Nephron progenitor cell (in vitro differentiated cells): ENCODE measurements around the gene WNT10A.
"Not testable (repeated sequence)": the region's sequence is repeated elsewhere in the genome, so short reads cannot be mapped to it uniquely, and the experiment has no call there.

Source experiments
- DNase-seq: peaks from one replicate; pipeline ENCODE4 v3.0.0; 2021
- H3K27ac Mint-ChIP-seq: 2 replicates; pipeline ENCODE4 v1.8.0; 2021; ENCODE audit warnings: mild to moderate bottlenecking, moderate library complexity, mixed read lengths
- H3K27me3 Mint-ChIP-seq: 2 replicates; pipeline ENCODE4 v1.8.0; 2021; ENCODE audit warnings: mild to moderate bottlenecking, low read depth, mixed read lengths; ENCODE audit not compliant: poor library complexity
- H3K36me3 Mint-ChIP-seq: 2 replicates; pipeline ENCODE4 v1.8.0; 2021; ENCODE audit warnings: low read depth, mixed read lengths
- H3K4me1 Mint-ChIP-seq: 2 replicates; pipeline ENCODE4 v1.8.0; 2021; ENCODE audit warnings: mixed read lengths
- H3K4me3 Mint-ChIP-seq: 2 replicates; pipeline ENCODE4 v1.8.0; 2021; ENCODE audit warnings: mild to moderate bottlenecking, moderate library complexity, mixed read lengths
- H3K9me3 Mint-ChIP-seq: 2 replicates; pipeline ENCODE4 v1.8.0; 2021; ENCODE audit warnings: mild to moderate bottlenecking, moderate library complexity, mixed read lengths
- TF ChIP-seq, protein P1 (sequence below): fragments of 200-600 bp; sonication (generic); IDR thresholded peaks from 2 replicates; pipeline ENCODE4 v1.5.0; 2021; ENCODE audit warnings: antibody characterized with exemption

WNT10A gene

DNA sequence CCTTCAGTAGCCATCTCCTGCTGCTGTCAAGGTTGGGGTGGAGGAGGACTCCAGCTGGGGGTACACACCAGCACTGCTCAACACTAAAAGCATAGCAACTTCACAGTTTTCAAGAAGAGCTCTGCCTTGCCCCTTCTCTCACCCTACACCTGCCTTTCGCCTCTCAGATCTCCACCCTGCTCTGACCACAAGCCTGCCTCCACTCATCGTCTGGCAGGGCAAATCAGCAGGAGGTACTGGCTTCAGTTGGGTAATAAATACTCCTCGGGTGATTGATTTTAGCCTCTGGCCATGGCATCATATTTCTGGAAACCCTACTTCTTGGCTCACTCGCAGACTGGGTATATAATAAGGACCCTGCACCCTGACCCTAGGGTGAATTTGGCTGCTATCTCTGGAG, 46.0 kb upstream of the WNT10A start:
- Mint-ChIP-seq H3K27me3 (peaks cover 74% of the 10 kb centered on the region), H3K4me3 (no peak overlapping the region), H3K27ac (peak overlapping the region; percentile 51), H3K9me3 (peaks cover 27% of the 10 kb centered on the region), H3K4me1 (peaks cover 7% of the 10 kb centered on the region), H3K36me3 (no peaks in the 10 kb centered on the region)
- no peak for DNase-seq
- TF ChIP-seq, protein P1, sequence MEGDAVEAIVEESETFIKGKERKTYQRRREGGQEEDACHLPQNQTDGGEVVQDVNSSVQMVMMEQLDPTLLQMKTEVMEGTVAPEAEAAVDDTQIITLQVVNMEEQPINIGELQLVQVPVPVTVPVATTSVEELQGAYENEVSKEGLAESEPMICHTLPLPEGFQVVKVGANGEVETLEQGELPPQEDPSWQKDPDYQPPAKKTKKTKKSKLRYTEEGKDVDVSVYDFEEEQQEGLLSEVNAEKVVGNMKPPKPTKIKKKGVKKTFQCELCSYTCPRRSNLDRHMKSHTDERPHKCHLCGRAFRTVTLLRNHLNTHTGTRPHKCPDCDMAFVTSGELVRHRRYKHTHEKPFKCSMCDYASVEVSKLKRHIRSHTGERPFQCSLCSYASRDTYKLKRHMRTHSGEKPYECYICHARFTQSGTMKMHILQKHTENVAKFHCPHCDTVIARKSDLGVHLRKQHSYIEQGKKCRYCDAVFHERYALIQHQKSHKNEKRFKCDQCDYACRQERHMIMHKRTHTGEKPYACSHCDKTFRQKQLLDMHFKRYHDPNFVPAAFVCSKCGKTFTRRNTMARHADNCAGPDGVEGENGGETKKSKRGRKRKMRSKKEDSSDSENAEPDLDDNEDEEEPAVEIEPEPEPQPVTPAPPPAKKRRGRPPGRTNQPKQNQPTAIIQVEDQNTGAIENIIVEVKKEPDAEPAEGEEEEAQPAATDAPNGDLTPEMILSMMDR = no peak

DNA sequence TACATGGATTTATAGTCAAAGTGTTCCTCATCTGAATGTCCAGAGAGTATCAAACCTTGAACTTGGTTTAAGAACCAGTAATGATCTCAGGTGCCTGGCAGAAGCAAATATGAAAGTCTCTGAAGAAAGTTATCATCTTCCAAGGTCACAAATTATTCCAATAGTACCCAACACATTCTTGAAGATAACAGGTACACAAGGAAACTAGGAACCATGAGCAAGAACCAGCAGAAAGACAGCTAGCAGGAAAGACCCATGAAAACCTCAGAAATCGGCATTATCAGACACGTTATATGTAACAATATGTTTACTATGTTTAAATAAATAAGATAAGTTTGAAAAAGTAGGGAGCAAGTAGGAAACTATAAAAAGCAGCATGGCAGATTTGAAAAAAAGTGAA, 43.2 kb upstream of the WNT10A start:
- DNase-seq = no peak
- Mint-ChIP-seq H3K4me3 (no peak overlapping the region), H3K27me3 (peaks cover 75% of the 10 kb centered on the region), H3K27ac (no peak overlapping the region), H3K4me1 (peaks cover 7% of the 10 kb centered on the region), H3K36me3 (no peaks in the 10 kb centered on the region), H3K9me3 (peaks cover 37% of the 10 kb centered on the region)
- TF ChIP-seq, protein P1 = no peak

DNA sequence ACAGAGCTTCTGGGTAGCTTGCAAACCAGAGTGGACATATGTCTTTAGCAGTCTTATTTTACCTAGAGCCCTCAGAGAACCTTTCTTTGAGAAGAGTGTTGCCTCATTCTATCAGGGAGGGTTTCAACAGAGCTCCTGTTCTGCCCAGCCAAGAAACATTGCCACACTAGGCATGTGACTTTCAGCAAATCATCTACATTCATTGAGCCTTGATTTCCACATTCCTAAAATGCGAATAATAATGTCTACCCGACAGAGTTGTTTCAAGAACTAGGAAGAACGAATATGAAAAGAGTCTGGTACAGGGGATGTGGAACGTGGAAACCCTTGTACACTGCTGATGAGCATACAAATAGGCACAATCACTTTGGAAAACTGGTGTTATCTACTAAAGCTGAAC, 41.2 kb upstream of the WNT10A start:
- H3K36me3 Mint-ChIP-seq = no peaks in the 10 kb centered on the region
- TF ChIP-seq, protein P1 = no peak
- no peak for DNase-seq
- H3K27me3 Mint-ChIP-seq = peaks cover 78% of the 10 kb centered on the region
- H3K9me3 Mint-ChIP-seq = peaks cover 53% of the 10 kb centered on the region
- H3K4me1 Mint-ChIP-seq = peaks cover 7% of the 10 kb centered on the region
- H3K27ac Mint-ChIP-seq = no peak overlapping the region
- no peak overlapping the region for H3K4me3 Mint-ChIP-seq

DNA sequence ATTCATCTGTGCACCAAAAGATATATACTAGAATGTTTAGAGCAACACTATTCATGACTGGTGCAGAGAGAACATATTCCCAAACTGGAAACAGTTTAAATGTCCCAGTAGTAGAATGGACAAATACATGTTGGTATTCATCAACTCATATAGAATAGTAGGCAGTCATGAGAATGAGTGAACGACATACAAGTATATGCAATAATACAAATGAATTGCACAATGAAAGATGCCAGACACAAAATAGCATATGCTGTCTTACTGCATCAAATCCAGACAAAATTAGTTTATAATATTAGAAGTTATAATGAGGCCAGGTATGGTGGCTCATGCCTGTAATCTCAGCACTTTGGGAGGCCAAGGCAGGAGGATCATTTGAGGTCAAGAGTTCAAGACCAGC, 40.8 kb upstream of the WNT10A start:
- H3K36me3 Mint-ChIP-seq = no peaks in the 10 kb centered on the region
- H3K4me3 Mint-ChIP-seq = no peak overlapping the region
- peaks cover 74% of the 10 kb centered on the region for H3K27me3 Mint-ChIP-seq
- H3K27ac Mint-ChIP-seq = no peak overlapping the region
- peaks cover 58% of the 10 kb centered on the region for H3K9me3 Mint-ChIP-seq
- TF ChIP-seq, protein P1 = no peak
- DNase-seq = no peak
- H3K4me1 Mint-ChIP-seq = peaks cover 2% of the 10 kb centered on the region

DNA sequence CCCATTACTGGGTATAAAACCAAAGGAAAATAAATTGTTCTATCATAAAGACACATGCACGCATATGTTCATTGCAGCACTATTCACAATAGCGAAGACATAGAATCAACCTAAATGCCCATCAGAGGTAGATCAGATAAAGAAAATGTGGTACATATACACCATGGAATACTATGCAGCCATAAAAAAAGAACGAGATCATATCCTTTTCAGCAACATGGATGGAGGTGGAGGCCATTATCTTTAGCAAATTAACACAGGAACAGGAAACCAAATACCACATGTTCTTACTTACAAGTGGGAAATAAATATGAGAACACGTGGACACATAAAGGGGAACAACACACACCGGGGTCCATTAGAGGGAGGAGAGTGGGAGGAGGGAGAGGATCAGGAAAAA, 36.3 kb upstream of the WNT10A start:
- not testable (repeated sequence) for H3K4me1 Mint-ChIP-seq, H3K4me3 Mint-ChIP-seq, H3K36me3 Mint-ChIP-seq, DNase-seq, H3K27ac Mint-ChIP-seq
- H3K27me3 Mint-ChIP-seq = peaks cover 54% of the 10 kb centered on the region
- H3K9me3 Mint-ChIP-seq = peaks cover 54% of the 10 kb centered on the region

DNA sequence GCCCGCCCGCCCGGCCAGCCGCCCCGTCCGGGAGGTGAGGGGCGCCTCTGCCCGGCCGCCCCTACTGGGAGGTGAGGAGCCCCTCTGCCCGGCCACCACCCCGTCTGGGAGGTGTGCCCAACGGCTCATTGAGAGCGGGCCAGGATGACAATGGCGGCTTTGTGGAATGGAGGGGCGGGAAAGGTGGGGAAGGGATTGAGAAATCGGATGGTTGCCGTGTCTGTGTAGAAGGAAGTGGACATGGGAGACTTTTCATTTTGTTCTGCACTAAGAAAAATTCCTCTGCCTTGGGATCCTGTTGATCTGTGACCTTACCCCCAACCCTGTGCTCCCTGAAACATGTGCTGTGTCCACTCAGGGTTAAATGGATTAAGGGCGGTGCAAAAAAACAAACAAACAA, 33.7 kb upstream of the WNT10A start:
- not testable (repeated sequence) for H3K27ac Mint-ChIP-seq, DNase-seq, H3K4me1 Mint-ChIP-seq, H3K36me3 Mint-ChIP-seq, H3K4me3 Mint-ChIP-seq
- Mint-ChIP-seq H3K27me3 (peaks cover 38% of the 10 kb centered on the region), H3K9me3 (peaks cover 46% of the 10 kb centered on the region)

DNA sequence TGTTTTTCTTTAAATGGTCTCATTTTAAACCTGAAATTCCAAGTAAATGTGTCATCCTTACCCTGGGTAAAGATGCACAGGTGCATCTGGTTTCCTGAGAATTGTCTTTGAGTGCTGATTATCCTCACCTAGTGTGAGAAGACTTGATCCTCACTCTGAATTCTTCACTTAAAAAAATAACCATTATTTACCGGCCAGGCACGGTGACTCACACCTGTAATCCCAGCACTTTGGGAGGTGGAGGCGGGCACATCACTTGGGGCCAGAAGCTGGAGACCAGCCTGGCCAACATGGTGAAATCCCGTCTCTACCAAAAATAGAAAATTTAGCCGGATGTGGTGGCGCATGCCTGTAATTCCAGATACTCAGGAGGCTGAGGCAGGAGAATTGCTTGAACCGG, 30.9 kb upstream of the WNT10A start:
- peaks cover 9% of the 10 kb centered on the region for H3K36me3 Mint-ChIP-seq
- no peak overlapping the region for H3K4me3 Mint-ChIP-seq
- H3K27ac Mint-ChIP-seq = no peak overlapping the region
- no peak for DNase-seq
- H3K27me3 Mint-ChIP-seq = peaks cover 39% of the 10 kb centered on the region
- TF ChIP-seq, protein P1 = no peak
- H3K4me1 Mint-ChIP-seq = peaks cover 19% of the 10 kb centered on the region
- peaks cover 24% of the 10 kb centered on the region for H3K9me3 Mint-ChIP-seq
